SIG-M5 treated with dmso at 0.1 percent for 504 hours (cell line): ENCODE data around the gene LBR.
A peak's percentile ranks its signal among the peaks of the same experiment; 100 is the strongest.

Source experiments
- DNase-seq: peaks from one replicate; lab custom pipeline; 2025; ENCODE audit not compliant: unreplicated experiment; lab: John Stamatoyannopoulos, UW

The LBR gene

GRCh38 chr1:225378880-225379279, 49.0 kb downstream of the LBR start:
- no peak for DNase-seq

- no peak for DNase-seq
Measured at GRCh38 chr1:225374996-225375395, 52.8 kb downstream of the LBR start.

- no peak for DNase-seq
Measured at GRCh38 chr1:225373155-225373554, 54.7 kb downstream of the LBR start.

GRCh38 chr1:225371366-225372010, 56.4 kb downstream of the LBR start:
- no peak for DNase-seq

- no peak for DNase-seq
Measured at GRCh38 chr1:225368036-225368552, 59.7 kb downstream of the LBR start.

GRCh38 chr1:225366552-225366951, 61.3 kb downstream of the LBR start:
- no peak for DNase-seq

- no peak for DNase-seq
Measured at GRCh38 chr1:225366018-225366417, 61.8 kb downstream of the LBR start.

- DNase-seq = no peak
Measured at GRCh38 chr1:225364439-225364838, 63.4 kb downstream of the LBR start.

GRCh38 chr1:225362805-225363204, 65.0 kb downstream of the LBR start:
- no peak for DNase-seq

- DNase-seq = no peak
Measured at GRCh38 chr1:225361176-225361575, 66.7 kb downstream of the LBR start.

- no peak for DNase-seq
Measured at GRCh38 chr1:225360119-225360518, 67.7 kb downstream of the LBR start.

GRCh38 chr1:225355863-225356262, 72.0 kb downstream of the LBR start:
- DNase-seq = no peak

- peak; percentile 7 for DNase-seq
Measured at GRCh38 chr1:225354906-225355305, 72.9 kb downstream of the LBR start.
